GM12891 (cell line): ENCODE measurements around the gene DNAI7.

Source experiments
- POLR2A ChIP-seq: IDR thresholded peaks from 2 replicates; pipeline ENCODE4 v1.6.1; 2011; ENCODE audit warnings: low read depth, low read length, control low read depth
- POLR2AphosphoS5 ChIP-seq: IDR thresholded peaks from 2 replicates; pipeline ENCODE4 v1.6.1; 2011; ENCODE audit warnings: low read depth, low read length, control low read depth
- SPI1 ChIP-seq: IDR thresholded peaks from 2 replicates; pipeline ENCODE4 v1.6.1; 2011; ENCODE audit warnings: low read depth, low read length, control low read depth
- TAF1 ChIP-seq: IDR thresholded peaks from 2 replicates; pipeline ENCODE4 v1.6.1; 2011; ENCODE audit warnings: low read depth, low read length, control low read depth

DNA sequence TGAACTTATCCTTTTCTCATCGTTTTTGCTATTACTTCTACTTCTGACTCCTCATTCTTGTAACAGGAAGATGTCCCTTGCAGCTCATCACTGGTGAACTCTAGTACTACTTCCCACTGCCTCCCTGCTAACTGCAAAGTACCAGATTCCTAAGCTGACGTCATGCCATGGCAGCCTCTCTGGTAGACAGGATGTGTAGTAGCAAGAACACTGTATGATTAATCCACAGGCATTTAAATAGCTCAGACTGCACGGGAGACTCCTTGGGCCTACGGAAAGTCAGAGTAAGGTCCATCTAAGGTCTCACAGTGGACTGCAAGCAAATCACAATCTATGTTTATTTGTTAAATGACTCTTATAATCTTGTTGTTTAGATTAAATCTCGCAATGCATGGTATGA is 43.5 kb downstream of the DNAI7 start:
- TF ChIP-seq TAF1 (no peak), POLR2AphosphoS5 (no peak), POLR2A (no peak), SPI1 (no peak)
